Measurements from ENCODE around the gene POLR2F.
"Not testable (repeated sequence)": the region's sequence is repeated elsewhere in the genome, so short reads cannot be mapped to it uniquely, and the experiment has no call there.

POLR2F gene

GRCh38 chr22:37951305-37951704 is 2.2 kb upstream of the POLR2F start:
- no peaks in the 10 kb centered on the region for H3K9me3 ChIP-seq (ENCODE audit: low read length)
- no peaks in the 10 kb centered on the region for H3K27me3 ChIP-seq (ENCODE audit: insufficient read depth, low read length)
- H2AFZ ChIP-seq (ENCODE audit: low read depth, low read length) = no peak overlapping the region
- no peaks in the 10 kb centered on the region for H3K36me3 ChIP-seq (ENCODE audit: insufficient read depth, low read length)
- H3K4me1 ChIP-seq (ENCODE audit: insufficient read depth, low read length) = peaks cover 15% of the 10 kb centered on the region
- no peak overlapping the region for H3K4me3 ChIP-seq (ENCODE audit: low read length)

GRCh38 chr22:37952629-37953028 is 870 bp upstream of the POLR2F start:
- peak overlapping the region; percentile 70 for H3K4me3 ChIP-seq (ENCODE audit: low read length)
- peak overlapping the region; percentile 57 for H2AFZ ChIP-seq (ENCODE audit: low read depth, low read length)
- H3K27me3 ChIP-seq (ENCODE audit: insufficient read depth, low read length); H3K9me3 ChIP-seq (ENCODE audit: low read length): not testable (repeated sequence)
- peaks cover 12% of the 10 kb centered on the region for H3K36me3 ChIP-seq (ENCODE audit: insufficient read depth, low read length)
- H3K4me1 ChIP-seq (ENCODE audit: insufficient read depth, low read length) = peaks cover 15% of the 10 kb centered on the region

GRCh38 chr22:37953062-37953436 is 450 bp upstream of the POLR2F start:
- Histone ChIP-seq H3K4me1 (ENCODE audit: insufficient read depth, low read length) (peaks cover 15% of the 10 kb centered on the region), H3K9me3 (ENCODE audit: low read length) (no peaks in the 10 kb centered on the region), H2AFZ (ENCODE audit: low read depth, low read length) (peak overlapping the region; percentile 57), H3K36me3 (ENCODE audit: insufficient read depth, low read length) (peaks cover 15% of the 10 kb centered on the region), H3K27me3 (ENCODE audit: insufficient read depth, low read length) (no peaks in the 10 kb centered on the region), H3K4me3 (ENCODE audit: low read length) (peak overlapping the region; percentile 70)

- peaks cover 2% of the 10 kb centered on the region for H3K9me3 ChIP-seq (ENCODE audit: low read length)
- no peaks in the 10 kb centered on the region for H3K27me3 ChIP-seq (ENCODE audit: insufficient read depth, low read length)
- H3K36me3 ChIP-seq (ENCODE audit: insufficient read depth, low read length) = peaks cover 29% of the 10 kb centered on the region
- no peak overlapping the region for H2AFZ ChIP-seq (ENCODE audit: low read depth, low read length)
- peak overlapping the region; percentile 70 for H3K4me3 ChIP-seq (ENCODE audit: low read length)
- H3K4me1 ChIP-seq (ENCODE audit: insufficient read depth, low read length) = peaks cover 15% of the 10 kb centered on the region
Measured at GRCh38 chr22:37954686-37955085, 1.2 kb downstream of the POLR2F start.

- H3K4me3 ChIP-seq (ENCODE audit: low read length); H3K27me3 ChIP-seq (ENCODE audit: insufficient read depth, low read length); H3K9me3 ChIP-seq (ENCODE audit: low read length); H2AFZ ChIP-seq (ENCODE audit: low read depth, low read length): not testable (repeated sequence)
- peaks cover 15% of the 10 kb centered on the region for H3K4me1 ChIP-seq (ENCODE audit: insufficient read depth, low read length)
- peaks cover 37% of the 10 kb centered on the region for H3K36me3 ChIP-seq (ENCODE audit: insufficient read depth, low read length)
Measured at GRCh38 chr22:37955825-37956397, 2.4 kb downstream of the POLR2F start.

- Histone ChIP-seq H2AFZ (ENCODE audit: low read depth, low read length) (no peak overlapping the region), H3K4me3 (ENCODE audit: low read length) (no peak overlapping the region), H3K9me3 (ENCODE audit: low read length) (peaks cover 2% of the 10 kb centered on the region), H3K36me3 (ENCODE audit: insufficient read depth, low read length) (peaks cover 46% of the 10 kb centered on the region), H3K27me3 (ENCODE audit: insufficient read depth, low read length) (no peaks in the 10 kb centered on the region), H3K4me1 (ENCODE audit: insufficient read depth, low read length) (peaks cover 15% of the 10 kb centered on the region)
Measured at GRCh38 chr22:37957232-37957631, 3.7 kb downstream of the POLR2F start.

- Histone ChIP-seq H3K27me3 (ENCODE audit: insufficient read depth, low read length) (no peaks in the 10 kb centered on the region), H3K36me3 (ENCODE audit: insufficient read depth, low read length) (peaks cover 52% of the 10 kb centered on the region), H3K4me1 (ENCODE audit: insufficient read depth, low read length) (peaks cover 7% of the 10 kb centered on the region), H2AFZ (ENCODE audit: low read depth, low read length) (no peak overlapping the region), H3K4me3 (ENCODE audit: low read length) (no peak overlapping the region), H3K9me3 (ENCODE audit: low read length) (peaks cover 2% of the 10 kb centered on the region)
Measured at GRCh38 chr22:37959231-37959825, 5.8 kb downstream of the POLR2F start.

- no peaks in the 10 kb centered on the region for H3K4me1 ChIP-seq (ENCODE audit: insufficient read depth, low read length)
- H2AFZ ChIP-seq (ENCODE audit: low read depth, low read length) = no peak overlapping the region
- H3K27me3 ChIP-seq (ENCODE audit: insufficient read depth, low read length) = no peaks in the 10 kb centered on the region
- peaks cover 2% of the 10 kb centered on the region for H3K9me3 ChIP-seq (ENCODE audit: low read length)
- peaks cover 52% of the 10 kb centered on the region for H3K36me3 ChIP-seq (ENCODE audit: insufficient read depth, low read length)
- no peak overlapping the region for H3K4me3 ChIP-seq (ENCODE audit: low read length)
Measured at GRCh38 chr22:37961062-37961461, 7.6 kb downstream of the POLR2F start.

GRCh38 chr22:37965940-37966664 is 12.6 kb downstream of the POLR2F start:
- no peaks in the 10 kb centered on the region for H3K9me3 ChIP-seq (ENCODE audit: low read length)
- no peak overlapping the region for H2AFZ ChIP-seq (ENCODE audit: low read depth, low read length)
- H3K27me3 ChIP-seq (ENCODE audit: insufficient read depth, low read length) = no peaks in the 10 kb centered on the region
- H3K4me1 ChIP-seq (ENCODE audit: insufficient read depth, low read length) = no peaks in the 10 kb centered on the region
- no peak overlapping the region for H3K4me3 ChIP-seq (ENCODE audit: low read length)
- peaks cover 37% of the 10 kb centered on the region for H3K36me3 ChIP-seq (ENCODE audit: insufficient read depth, low read length)

- H3K4me3 ChIP-seq (ENCODE audit: low read length) = no peak overlapping the region
- no peaks in the 10 kb centered on the region for H3K27me3 ChIP-seq (ENCODE audit: insufficient read depth, low read length)
- peaks cover 31% of the 10 kb centered on the region for H3K36me3 ChIP-seq (ENCODE audit: insufficient read depth, low read length)
- H2AFZ ChIP-seq (ENCODE audit: low read depth, low read length) = no peak overlapping the region
- H3K4me1 ChIP-seq (ENCODE audit: insufficient read depth, low read length) = no peaks in the 10 kb centered on the region
- no peaks in the 10 kb centered on the region for H3K9me3 ChIP-seq (ENCODE audit: low read length)
Measured at GRCh38 chr22:37967147-37967546, 13.6 kb downstream of the POLR2F start.

GRCh38 chr22:37967637-37968451 is 14.3 kb downstream of the POLR2F start:
- peaks cover 27% of the 10 kb centered on the region for H3K36me3 ChIP-seq (ENCODE audit: insufficient read depth, low read length)
- no peaks in the 10 kb centered on the region for H3K9me3 ChIP-seq (ENCODE audit: low read length)
- H3K4me1 ChIP-seq (ENCODE audit: insufficient read depth, low read length) = no peaks in the 10 kb centered on the region
- no peaks in the 10 kb centered on the region for H3K27me3 ChIP-seq (ENCODE audit: insufficient read depth, low read length)
- no peak overlapping the region for H3K4me3 ChIP-seq (ENCODE audit: low read length)
- H2AFZ ChIP-seq (ENCODE audit: low read depth, low read length) = no peak overlapping the region

- Histone ChIP-seq H3K9me3 (ENCODE audit: low read length) (no peaks in the 10 kb centered on the region), H2AFZ (ENCODE audit: low read depth, low read length) (no peak overlapping the region), H3K36me3 (ENCODE audit: insufficient read depth, low read length) (peaks cover 27% of the 10 kb centered on the region), H3K4me1 (ENCODE audit: insufficient read depth, low read length) (no peaks in the 10 kb centered on the region), H3K4me3 (ENCODE audit: low read length) (no peak overlapping the region), H3K27me3 (ENCODE audit: insufficient read depth, low read length) (no peaks in the 10 kb centered on the region)
Measured at GRCh38 chr22:37968452-37969251, 15.2 kb downstream of the POLR2F start.
